H1 (cell line): Measurements from ENCODE around the gene SOCS6. TPM values are rescaled to one million over a fixed set of nuclear protein-coding genes. Genes with fewer than 3 reads are reported as not detected.
A peak's percentile ranks its signal among the peaks of the same experiment; 100 is the strongest.

ENCODE experiments used
- CTCF ChIA-PET: fragments of 300-600 bp; sonication (Branson Sonifier 250); formaldehyde crosslinking; loops from one replicate; lab custom pipeline; 2021; ENCODE audit not compliant: partially characterized antibody; lab: Charles Lee
- POLR2A ChIA-PET: fragments of 300-600 bp; sonication (Branson Sonifier 250); formaldehyde crosslinking; loops from one replicate; lab custom pipeline; 2021; ENCODE audit warnings: inconsistent platforms; ENCODE audit not compliant: partially characterized antibody; lab: Charles Lee
- DNase-seq, 2 experiments: peaks; one replicate each; pipeline versions ENCODE4 v3.0.0 to v3.0.0-alpha.2; 2010 to 2022; ENCODE audit warnings: low spot score in 2 of 2, low read depth in 1 of 2, mixed read lengths in 1 of 2
- FAIRE-seq: peaks from 2 replicates; lab custom pipeline; 2011; peaks lifted over from hg19 to GRCh38; lab: Jason Lieb, UNC
- H2AFZ ChIP-seq: 2 replicates; pipeline ENCODE4 v1.8.1; 2012; ENCODE audit warnings: low read length, inconsistent platforms
- H2AK5ac ChIP-seq: 2 replicates; pipeline ENCODE4 v1.6.1; 2013; ENCODE audit warnings: low read depth, low read length
- H2BK120ac ChIP-seq: replicated peaks from 2 replicates; pipeline ENCODE3; 2013; ENCODE audit warnings: low read depth, low read length, inconsistent platforms
- H2BK12ac ChIP-seq: 2 replicates; pipeline ENCODE4 v1.6.1; 2013; ENCODE audit warnings: low read depth, low read length
- H2BK15ac ChIP-seq: 2 replicates; pipeline ENCODE4 v1.6.1; 2013; ENCODE audit warnings: low read length
- H2BK20ac ChIP-seq: 2 replicates; pipeline ENCODE4 v1.6.1; 2013; ENCODE audit warnings: low read length
- H2BK5ac ChIP-seq: 2 replicates; pipeline ENCODE4 v1.6.1; 2013; ENCODE audit warnings: low read depth, low read length
- H3K14ac ChIP-seq: 2 replicates; pipeline ENCODE4 v1.6.1; 2013; ENCODE audit warnings: inconsistent platforms; ENCODE audit not compliant: insufficient read length
- H3K18ac ChIP-seq: 2 replicates; pipeline ENCODE4 v1.6.1; 2013; ENCODE audit warnings: low read length; ENCODE audit errors: extremely low read depth
- H3K23ac ChIP-seq: 2 replicates; pipeline ENCODE4 v1.6.1; 2013; ENCODE audit warnings: inconsistent platforms; ENCODE audit not compliant: insufficient read length
- H3K23me2 ChIP-seq: 2 replicates; pipeline ENCODE4 v1.6.1; 2013; ENCODE audit warnings: low read depth, low read length
- H3K27ac ChIP-seq: 2 replicates; pipeline ENCODE4 v1.6.1; 2011; ENCODE audit warnings: low read depth, low read length, inconsistent platforms
- H3K27me3 ChIP-seq, 4 experiments: replicated peaks in 1 of 4; 1 replicate in 1 of 4; 2 replicates in 3 of 4; pipeline versions ENCODE4 v1.6.1 to v1.8.1; 2011 to 2013; ENCODE audit warnings: low read length in 3 of 4, mild to moderate bottlenecking in 3 of 4, inconsistent platforms in 2 of 4, mixed read lengths in 2 of 4, moderate library complexity in 1 of 4; ENCODE audit not compliant: control insufficient read depth in 3 of 4, insufficient read depth in 3 of 4; ENCODE audit errors: extremely low read depth in 1 of 4
- H3K36me3 ChIP-seq, 4 experiments: 2 replicates each; pipeline versions ENCODE4 v1.6.1 to v1.8.1; 2011 to 2013; ENCODE audit warnings: mild to moderate bottlenecking in 4 of 4, low read length in 3 of 4, moderate library complexity in 2 of 4, control low read depth in 1 of 4, inconsistent platforms in 1 of 4; ENCODE audit not compliant: insufficient read depth in 4 of 4, control insufficient read depth in 2 of 4
- H3K4ac ChIP-seq: replicated peaks from 2 replicates; pipeline ENCODE3; 2013; ENCODE audit warnings: low read length, low read depth, mixed read lengths, inconsistent platforms; ENCODE audit not compliant: insufficient read length
- H3K4me1 ChIP-seq, 4 experiments: replicated peaks in 1 of 4; 1 replicate in 1 of 4; 2 replicates in 3 of 4; pipeline versions ENCODE4 v1.6.1 to v1.8.1; 2011 to 2013; ENCODE audit warnings: low read length in 3 of 4, inconsistent platforms in 2 of 4, mixed read lengths in 1 of 4; ENCODE audit not compliant: insufficient read depth in 4 of 4, control insufficient read depth in 3 of 4
- H3K4me2 ChIP-seq, 2 experiments: 2 replicates each; pipeline versions ENCODE4 v1.6.1 to v1.8.1; 2011 to 2013; ENCODE audit warnings: low read depth in 2 of 2, low read length in 2 of 2, control low read depth in 1 of 2, inconsistent platforms in 1 of 2, mild to moderate bottlenecking in 1 of 2; ENCODE audit not compliant: insufficient read depth in 1 of 2
- H3K4me3 ChIP-seq, 4 experiments: fragments of 200-600, 300-600 bp in 1 of 4; sonication (generic), shearing (Covaris generic), sonication (Bioruptor Twin) in 1 of 4; 2 replicates each; pipeline versions ENCODE4 v1.5.1 to v1.8.1; 2011 to 2016; ENCODE audit warnings: low read length in 4 of 4, low read depth in 3 of 4, control low read depth in 2 of 4, inconsistent platforms in 2 of 4, mild to moderate bottlenecking in 2 of 4, mixed read lengths in 1 of 4, moderate library complexity in 1 of 4; ENCODE audit not compliant: insufficient read depth in 2 of 4; ENCODE audit errors: extremely low read depth in 1 of 4
- H3K56ac ChIP-seq: replicated peaks from 2 replicates; pipeline ENCODE3; 2013; ENCODE audit warnings: low read depth, mild to moderate bottlenecking, mixed read lengths, low read length, inconsistent platforms; ENCODE audit not compliant: insufficient read length
- H3K79me1 ChIP-seq: 2 replicates; pipeline ENCODE4 v1.6.1; 2013; ENCODE audit warnings: low read depth, low read length, control low read depth
- H3K79me2 ChIP-seq, 2 experiments: 2 replicates each; pipeline versions ENCODE4 v1.6.1 to v1.8.1; 2012 to 2013; ENCODE audit warnings: low read length in 2 of 2, mild to moderate bottlenecking in 2 of 2, inconsistent platforms in 1 of 2; ENCODE audit not compliant: insufficient read depth in 2 of 2, control insufficient read depth in 1 of 2
- H3K9ac ChIP-seq, 4 experiments: replicated peaks in 1 of 4; 1 replicate in 1 of 4; 2 replicates in 3 of 4; pipeline versions ENCODE4 v1.6.1 to v1.8.1; 2011 to 2013; ENCODE audit warnings: low read depth in 3 of 4, low read length in 3 of 4, control low read depth in 2 of 4, mild to moderate bottlenecking in 2 of 4, moderate library complexity in 2 of 4, inconsistent platforms in 1 of 4; ENCODE audit errors: extremely low read depth in 1 of 4
- H3K9me3 ChIP-seq, 2 experiments: 2 replicates each; pipeline versions ENCODE4 v1.6.1 to v1.8.1; 2012 to 2013; ENCODE audit warnings: mild to moderate bottlenecking in 2 of 2, moderate library complexity in 2 of 2, control low read depth in 1 of 2, inconsistent platforms in 1 of 2, low read depth in 1 of 2, low read length in 1 of 2, mixed read lengths in 1 of 2; ENCODE audit not compliant: insufficient read depth in 2 of 2
- H4K20me1 ChIP-seq, 2 experiments: replicated peaks in 1 of 2; 2 replicates each; pipeline versions ENCODE3 to v1.8.1; 2011 to 2013; ENCODE audit warnings: inconsistent platforms in 2 of 2, low read length in 2 of 2, mild to moderate bottlenecking in 1 of 2; ENCODE audit not compliant: insufficient read depth in 2 of 2, control insufficient read depth in 1 of 2
- H4K5ac ChIP-seq: 2 replicates; pipeline ENCODE4 v1.6.1; 2013; ENCODE audit warnings: low read length, low read depth, mixed read lengths, inconsistent platforms; ENCODE audit not compliant: insufficient read length
- H4K8ac ChIP-seq: 2 replicates; pipeline ENCODE4 v1.8.0; 2013; ENCODE audit warnings: mild to moderate bottlenecking, moderate library complexity, low read length, inconsistent platforms; ENCODE audit not compliant: insufficient read depth; ENCODE audit errors: extremely low read depth
- H4K91ac ChIP-seq: replicated peaks from 2 replicates; pipeline ENCODE3; 2013; ENCODE audit warnings: low read length, mixed read lengths, inconsistent platforms; ENCODE audit not compliant: insufficient read length
- CEBPB ChIP-seq: IDR thresholded peaks from 2 replicates; pipeline ENCODE4 v1.6.1; 2012; ENCODE audit warnings: low read depth, low read length
- CREB1 ChIP-seq: IDR thresholded peaks from 2 replicates; pipeline ENCODE4 v1.6.1; 2012; ENCODE audit warnings: inconsistent platforms
- EGR1 ChIP-seq: IDR thresholded peaks from 2 replicates; pipeline ENCODE4 v1.6.1; 2011; ENCODE audit warnings: low read depth, low read length, borderline replicate concordance
- EZH2 ChIP-seq: fragments of 200-600 bp; sonication (generic); IDR thresholded peaks from 2 replicates; pipeline ENCODE4 v1.7.1; 2012; ENCODE audit warnings: low read depth, mild to moderate bottlenecking, moderate library complexity, low read length, inconsistent platforms; ENCODE audit not compliant: severe bottlenecking
- JUN ChIP-seq: IDR thresholded peaks from 2 replicates; pipeline ENCODE4 v1.6.1; 2011; ENCODE audit warnings: low read depth, mild to moderate bottlenecking, improper control_type of control experiment, low read length
- JUND ChIP-seq: IDR thresholded peaks from 2 replicates; pipeline ENCODE4 v1.6.1; 2011; ENCODE audit warnings: mild to moderate bottlenecking, improper control_type of control experiment, low read length
- MAFK ChIP-seq: IDR thresholded peaks from 2 replicates; pipeline ENCODE4 v1.6.1; 2012; ENCODE audit warnings: low read depth, mild to moderate bottlenecking, improper control_type of control experiment, low read length
- RXRA ChIP-seq: IDR thresholded peaks from 2 replicates; pipeline ENCODE4 v1.6.1; 2011; ENCODE audit warnings: low read depth, mild to moderate bottlenecking, low read length, moderate library complexity; ENCODE audit not compliant: insufficient read depth
- TAF1 ChIP-seq: IDR thresholded peaks from 2 replicates; pipeline ENCODE4 v1.6.1; 2011; ENCODE audit warnings: mild to moderate bottlenecking, low read depth, low read length
- WGBS, 2 experiments: shearing (Covaris generic) in 1 of 2; methylation state at CpG; one replicate each; pipeline versions ENCODE4 v1.1.6 to v1.1.7; 2013 to 2015; ENCODE audit warnings: low lambda C conversion rate in 2 of 2, mixed read lengths in 2 of 2, inconsistent platforms in 1 of 2, low coverage in 1 of 2, missing lambda C conversion rate in 1 of 2; ENCODE audit not compliant: insufficient replicate concordance in 2 of 2, insufficient coverage in 1 of 2, insufficient read length in 1 of 2; ENCODE audit errors: extremely low coverage in 1 of 2, missing lambda C conversion rate in 1 of 2; 5-methylcytosine and 5-hydroxymethylcytosine counted together
- polyA plus RNA-seq, 7 experiments: library from polyadenylated mRNA; depleted of rRNA in 3 of 7; stranded (reverse) in 5 of 7; unstranded in 2 of 7; fragments of >200 nt in 5 of 7; fragments of 200-250 nt in 2 of 7; gene quantifications; 1 replicate in 5 of 7; 2 replicates in 1 of 7; 4 replicates in 1 of 7; pipeline versions ENCODE4 v1.2.1 to v1.2.3, GENCODE V29; 2011 to 2013; ENCODE audit warnings: missing spikeins in 2 of 7, mixed read lengths in 2 of 7
- total RNA-seq: library from RNA; stranded (reverse); fragmentation: NEBNext Ultra II Directional; extraction: Animal tissue kit (Norgen Biotek cat#: 25700); gene quantifications from 2 replicates; pipeline ENCODE4 v1.2.1, GENCODE V29; 2021
- TF ChIP-seq, protein P1 (sequence below), 3 experiments: IDR thresholded peaks; 1 replicate in 2 of 3; 2 replicates in 1 of 3; pipeline versions ENCODE4 v1.5.1 to v1.6.1; 2011; ENCODE audit warnings: low read length in 3 of 3, mild to moderate bottlenecking in 3 of 3, inconsistent platforms in 2 of 3, low read depth in 1 of 3, moderate library complexity in 1 of 3; ENCODE audit not compliant: insufficient read depth in 1 of 3; ENCODE audit errors: control extremely low read depth in 1 of 3

The SOCS6 gene
- total and polyA plus RNA-seq, 2 of the 8 experiments (the other 6 are each of a cell fraction or from before 2014, with no cell fraction given): 9.1 to 22.9 TPM

GRCh38 chr18:70337139-70337972 is 48.5 kb downstream of the SOCS6 start:
- H4K5ac ChIP-seq: no peak overlapping the region
- FAIRE-seq (no peak), DNase-seq (peak in 1 of 2 experiments; percentile 25)
- H2BK5ac ChIP-seq: no peak overlapping the region
- 0 out of 8 replicates have a peak, but pooled peaks cover 0 to 2% (median 0%) of the 10 kb centered on the region in 4 experiments for H3K36me3 ChIP-seq
- no peak overlapping the region for H3K4ac ChIP-seq
- H2AK5ac ChIP-seq: no peak overlapping the region
- no peaks in the 10 kb centered on the region for H4K20me1 ChIP-seq
- H4K8ac ChIP-seq: no peak overlapping the region
- CTCF ChIA-PET: interaction anchor here (0.8 to 1.6 kb wide), 3 partner anchors 18 to 114 kb away, joined by 3 to 6 read pairs (median 3); no protein-coding TSS in a partner anchor
- H3K23ac ChIP-seq: no peak overlapping the region
- no peak overlapping the region for H2BK15ac ChIP-seq
- no peaks in the 10 kb centered on the region for H3K23me2 ChIP-seq
- H3K56ac ChIP-seq: no peak overlapping the region
- H3K9me3 ChIP-seq: peaks cover 4 to 5% of the 10 kb centered on the region in 2 experiments; a peak in 3 of 4 replicates
- H2BK20ac ChIP-seq: no peak overlapping the region
- H3K9ac ChIP-seq: no peak overlapping the region
- H3K4me2 ChIP-seq: no peak overlapping the region
- POLR2A ChIA-PET: no interaction called here
- no peak overlapping the region for H3K18ac ChIP-seq
- no peaks in the 10 kb centered on the region for H3K79me1 ChIP-seq
- H3K79me2 ChIP-seq: no peaks in the 10 kb centered on the region
- no peak overlapping the region for H2BK120ac ChIP-seq
- H3K27me3 ChIP-seq: no peaks in the 10 kb centered on the region
- H3K4me3 ChIP-seq: no peak overlapping the region
- WGBS, 2 experiments: 77% methylated on average over 4 of the region's 4 CpGs; no CpG with 5 or more reads in 1 of the 2 experiments
- H3K27ac ChIP-seq: no peak overlapping the region
- H2BK12ac ChIP-seq: no peak overlapping the region
- H3K14ac ChIP-seq: no peak overlapping the region
- no peak overlapping the region for H4K91ac ChIP-seq
- H3K4me1 ChIP-seq: peaks cover 0 to 3% (median 0%) of the 10 kb centered on the region in 4 experiments; a peak in 1 of 7 replicates
- no peak overlapping the region for H2AFZ ChIP-seq
- TF ChIP-seq CEBPB: no peak
- TF ChIP-seq CREB1: no peak
- TF ChIP-seq EGR1: no peak
- peak; percentile 82 for TF ChIP-seq MAFK
- TF ChIP-seq EZH2: no peak
- no peak for TF ChIP-seq JUN
- TF ChIP-seq JUND: peak; percentile 88
- TF ChIP-seq TAF1: no peak
- TF ChIP-seq, protein P1, sequence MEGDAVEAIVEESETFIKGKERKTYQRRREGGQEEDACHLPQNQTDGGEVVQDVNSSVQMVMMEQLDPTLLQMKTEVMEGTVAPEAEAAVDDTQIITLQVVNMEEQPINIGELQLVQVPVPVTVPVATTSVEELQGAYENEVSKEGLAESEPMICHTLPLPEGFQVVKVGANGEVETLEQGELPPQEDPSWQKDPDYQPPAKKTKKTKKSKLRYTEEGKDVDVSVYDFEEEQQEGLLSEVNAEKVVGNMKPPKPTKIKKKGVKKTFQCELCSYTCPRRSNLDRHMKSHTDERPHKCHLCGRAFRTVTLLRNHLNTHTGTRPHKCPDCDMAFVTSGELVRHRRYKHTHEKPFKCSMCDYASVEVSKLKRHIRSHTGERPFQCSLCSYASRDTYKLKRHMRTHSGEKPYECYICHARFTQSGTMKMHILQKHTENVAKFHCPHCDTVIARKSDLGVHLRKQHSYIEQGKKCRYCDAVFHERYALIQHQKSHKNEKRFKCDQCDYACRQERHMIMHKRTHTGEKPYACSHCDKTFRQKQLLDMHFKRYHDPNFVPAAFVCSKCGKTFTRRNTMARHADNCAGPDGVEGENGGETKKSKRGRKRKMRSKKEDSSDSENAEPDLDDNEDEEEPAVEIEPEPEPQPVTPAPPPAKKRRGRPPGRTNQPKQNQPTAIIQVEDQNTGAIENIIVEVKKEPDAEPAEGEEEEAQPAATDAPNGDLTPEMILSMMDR (IDR thresholded peaks at IDR 0.05; ENCODE audit: control extremely low read depth in 1 of 3, insufficient read depth in 1 of 3, low read depth in 1 of 3, low read length in 3 of 3): no peak
- no peak for TF ChIP-seq RXRA
